H9 (cell line): ENCODE results near the gene ANKRD16. TPM values are rescaled to one million over a fixed set of nuclear protein-coding genes. Genes with fewer than 3 reads are reported as not detected.
A peak's percentile ranks its signal among the peaks of the same experiment; 100 is the strongest.

Experiments used
- DNase-seq: peaks from one replicate; pipeline ENCODE4 v3.0.0-alpha.2; 2017
- H2AFZ ChIP-seq: one replicate; pipeline ENCODE4 v1.6.1; 2013; ENCODE audit warnings: mild to moderate bottlenecking, low read length, control low read depth, moderate library complexity
- H2AK5ac ChIP-seq: 2 replicates; pipeline ENCODE4 v1.6.1; 2013; ENCODE audit warnings: low read length, control low read depth, mixed read lengths; ENCODE audit not compliant: insufficient read length
- H2BK120ac ChIP-seq: one replicate; pipeline ENCODE4 v1.6.1; 2013; ENCODE audit warnings: low read depth, mild to moderate bottlenecking, low read length, control low read depth, inconsistent platforms; ENCODE audit not compliant: poor library complexity, severe bottlenecking
- H2BK12ac ChIP-seq: 2 replicates; pipeline ENCODE4 v1.6.1; 2013; ENCODE audit warnings: low read length, control low read depth, mixed read lengths, low read depth; ENCODE audit not compliant: insufficient read length
- H2BK15ac ChIP-seq: 2 replicates; pipeline ENCODE4 v1.6.1; 2013; ENCODE audit warnings: low read depth, low read length, control low read depth
- H2BK20ac ChIP-seq: one replicate; pipeline ENCODE4 v1.6.1; 2013; ENCODE audit warnings: low read depth, mild to moderate bottlenecking, low read length, control low read depth, inconsistent platforms; ENCODE audit not compliant: poor library complexity, severe bottlenecking
- H2BK5ac ChIP-seq: 2 replicates; pipeline ENCODE4 v1.6.1; 2013; ENCODE audit warnings: low read length, control low read depth, mixed read lengths; ENCODE audit not compliant: insufficient read length
- H3K14ac ChIP-seq: 2 replicates; pipeline ENCODE4 v1.6.1; 2013; ENCODE audit warnings: low read length, control low read depth; ENCODE audit not compliant: insufficient read depth
- H3K18ac ChIP-seq: 2 replicates; pipeline ENCODE4 v1.6.1; 2013; ENCODE audit warnings: low read depth, mild to moderate bottlenecking, mixed read lengths, low read length, control low read depth; ENCODE audit not compliant: insufficient read length
- H3K23ac ChIP-seq: 2 replicates; pipeline ENCODE4 v1.6.1; 2013; ENCODE audit warnings: low read length, control low read depth, mixed read lengths, low read depth; ENCODE audit not compliant: insufficient read length
- H3K23me2 ChIP-seq: 2 replicates; pipeline ENCODE4 v1.6.1; 2013; ENCODE audit warnings: low read depth, mild to moderate bottlenecking, mixed read lengths, low read length, control low read depth; ENCODE audit not compliant: insufficient read length, poor library complexity, severe bottlenecking
- H3K27ac ChIP-seq: 2 replicates; pipeline ENCODE4 v1.5.1; 2013; ENCODE audit warnings: low read length, control low read depth, mixed read lengths, low read depth; ENCODE audit not compliant: insufficient read length
- H3K27me3 ChIP-seq: 2 replicates; pipeline ENCODE4 v1.6.1; 2013; ENCODE audit warnings: low read length, control low read depth, inconsistent platforms; ENCODE audit not compliant: insufficient read depth
- H3K4ac ChIP-seq: 2 replicates; pipeline ENCODE4 v1.6.1; 2013; ENCODE audit warnings: low read depth, mild to moderate bottlenecking, control low read depth, inconsistent platforms, low read length, moderate library complexity
- H3K4me1 ChIP-seq: 2 replicates; pipeline ENCODE4 v1.6.1; 2013; ENCODE audit warnings: low read length, control low read depth, inconsistent platforms; ENCODE audit not compliant: insufficient read depth
- H3K4me2 ChIP-seq: 2 replicates; pipeline ENCODE4 v1.6.1; 2013; ENCODE audit warnings: low read length, control low read depth, mixed read lengths; ENCODE audit not compliant: insufficient read length, insufficient read depth
- H3K56ac ChIP-seq: 2 replicates; pipeline ENCODE4 v1.6.1; 2013; ENCODE audit warnings: low read depth, mild to moderate bottlenecking, mixed read lengths, low read length, control low read depth; ENCODE audit not compliant: insufficient read length
- H3K79me1 ChIP-seq: 2 replicates; pipeline ENCODE4 v1.6.1; 2013; ENCODE audit warnings: low read depth, mild to moderate bottlenecking, moderate library complexity, low read length, control low read depth, inconsistent platforms; ENCODE audit not compliant: insufficient read depth, poor library complexity, severe bottlenecking
- H3K79me2 ChIP-seq: 2 replicates; pipeline ENCODE4 v1.6.1; 2013; ENCODE audit warnings: low read length, control low read depth, inconsistent platforms; ENCODE audit not compliant: insufficient read depth
- H3K9ac ChIP-seq: 2 replicates; pipeline ENCODE4 v1.6.1; 2013; ENCODE audit warnings: low read length, control low read depth, mixed read lengths; ENCODE audit not compliant: insufficient read length; ENCODE audit errors: extremely low read depth
- H3K9me3 ChIP-seq: one replicate; pipeline ENCODE4 v1.6.1; 2013; ENCODE audit warnings: low read depth, low read length, inconsistent platforms; ENCODE audit not compliant: control insufficient read depth
- H3T11ph ChIP-seq: one replicate; pipeline ENCODE4 v1.6.1; 2013; ENCODE audit warnings: mild to moderate bottlenecking, low read length, control low read depth, inconsistent platforms
- H4K20me1 ChIP-seq: one replicate; pipeline ENCODE4 v1.6.1; 2013; ENCODE audit not compliant: control insufficient read depth, insufficient read length, insufficient read depth
- H4K5ac ChIP-seq: 2 replicates; pipeline ENCODE4 v1.6.1; 2013; ENCODE audit warnings: low read depth, mild to moderate bottlenecking, mixed read lengths, low read length, control low read depth; ENCODE audit not compliant: insufficient read length
- H4K8ac ChIP-seq: replicated peaks from 2 replicates; pipeline ENCODE4 v1.6.1; 2013; ENCODE audit warnings: low read length, control low read depth, mixed read lengths, low read depth; ENCODE audit not compliant: insufficient read length
- H4K91ac ChIP-seq: 2 replicates; pipeline ENCODE4 v1.6.1; 2013; ENCODE audit warnings: low read depth, mild to moderate bottlenecking, moderate library complexity, mixed read lengths, low read length, control low read depth; ENCODE audit not compliant: insufficient read length
- H3K27ac Mint-ChIP-seq, 3 experiments: 2 replicates in 2 of 3; 3 replicates in 1 of 3; pipeline ENCODE4 v1.8.0; 2020 to 2021; ENCODE audit warnings: mixed read lengths in 3 of 3, mild to moderate bottlenecking in 1 of 3, moderate library complexity in 1 of 3
- H3K27me3 Mint-ChIP-seq: 2 replicates; pipeline ENCODE4 v1.8.0; 2021; ENCODE audit warnings: low read depth, mild to moderate bottlenecking, moderate library complexity, mixed read lengths
- H3K36me3 Mint-ChIP-seq, 3 experiments: 2 replicates in 2 of 3; 3 replicates in 1 of 3; pipeline ENCODE4 v1.8.0; 2020 to 2021; ENCODE audit warnings: low read depth in 3 of 3, mixed read lengths in 3 of 3; ENCODE audit not compliant: insufficient read depth in 1 of 3
- H3K4me1 Mint-ChIP-seq, 2 experiments: 2 replicates each; pipeline ENCODE4 v1.8.0; 2020; ENCODE audit warnings: mixed read lengths in 2 of 2
- H3K4me3 Mint-ChIP-seq, 2 experiments: 2 replicates in 1 of 2; 3 replicates in 1 of 2; pipeline ENCODE4 v1.8.0; 2020 to 2021; ENCODE audit warnings: mild to moderate bottlenecking in 2 of 2, mixed read lengths in 2 of 2, moderate library complexity in 1 of 2
- H3K9me3 Mint-ChIP-seq, 2 experiments: 2 replicates in 1 of 2; 3 replicates in 1 of 2; pipeline ENCODE4 v1.8.0; 2020; ENCODE audit warnings: mild to moderate bottlenecking in 2 of 2, mixed read lengths in 2 of 2, moderate library complexity in 1 of 2
- CTCF ChIP-seq: fragments of 200-600 bp; sonication (generic); conservative IDR thresholded peaks from 3 replicates; pipeline ENCODE4 v1.8.0; 2021; ENCODE audit warnings: antibody characterized with exemption, mild to moderate bottlenecking
- WGBS: extraction: QIAGEN DNeasy Blood & Tissue Kit; methylation state at CpG from one replicate; pipeline ENCODE4 v1.1.7; 2013; ENCODE audit warnings: missing lambda C conversion rate, low lambda C conversion rate, mixed read lengths; ENCODE audit not compliant: insufficient read length; ENCODE audit errors: extremely low coverage; 5-methylcytosine and 5-hydroxymethylcytosine counted together
- total RNA-seq: library from RNA; stranded (reverse); gene quantifications from 2 replicates; pipeline ENCODE4 v1.2.1, GENCODE V29; 2021

The ANKRD16 gene
- total RNA-seq, 1 experiment from 2014 or later = 11.4 TPM

DNA sequence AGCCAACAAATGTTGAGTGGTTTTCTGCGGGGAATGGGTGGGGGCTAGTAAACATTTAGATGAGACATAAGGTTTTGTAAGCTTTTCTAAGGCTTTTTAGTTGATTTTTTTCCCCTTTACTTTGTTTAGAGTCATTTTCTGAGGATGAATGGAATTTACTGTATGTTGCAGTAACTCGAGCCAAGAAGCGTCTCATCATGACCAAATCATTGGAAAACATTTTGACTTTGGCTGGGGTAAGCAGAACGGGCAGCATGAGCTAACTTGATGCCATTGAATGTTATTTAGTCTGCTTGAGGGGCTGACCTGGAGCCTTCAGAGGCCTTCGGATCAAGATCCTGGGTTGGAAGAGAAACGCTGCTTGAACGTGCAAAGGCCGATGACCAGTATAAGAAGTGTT, 37.6 kb upstream of the ANKRD16 start:
- Histone ChIP-seq H2BK20ac (no peak overlapping the region), H4K91ac (no peak overlapping the region), H3K4me1 (no peaks in the 10 kb centered on the region), H3K4me2 (no peak overlapping the region), H3K27me3 (no peaks in the 10 kb centered on the region), H2BK15ac (no peak overlapping the region), H3K14ac (no peak overlapping the region), H2BK120ac (no peak overlapping the region), H3K18ac (no peak overlapping the region), H3K9ac (no peak overlapping the region), H4K20me1 (no peaks in the 10 kb centered on the region), H3K79me2 (no peaks in the 10 kb centered on the region), H3K4ac (no peak overlapping the region), H2BK5ac (no peak overlapping the region), H3K27ac (no peak overlapping the region), H2AK5ac (no peak overlapping the region), H3T11ph (no peak overlapping the region), H3K9me3 (no peaks in the 10 kb centered on the region), H2AFZ (no peak overlapping the region), H3K23ac (no peak overlapping the region), H3K79me1 (no peaks in the 10 kb centered on the region), H4K5ac (no peak overlapping the region), H3K56ac (no peak overlapping the region), H3K23me2 (no peaks in the 10 kb centered on the region), H4K8ac (no peak overlapping the region), H2BK12ac (no peak overlapping the region)
- H3K36me3 Mint-ChIP-seq = peaks cover 45 to 98% (median 86%) of the 10 kb centered on the region in 3 experiments; a peak in 6 of 7 replicates
- H3K27me3 Mint-ChIP-seq = no peaks in the 10 kb centered on the region
- no peak overlapping the region for H3K4me3 Mint-ChIP-seq
- no peaks in the 10 kb centered on the region for H3K9me3 Mint-ChIP-seq
- no peak for TF ChIP-seq CTCF
- H3K27ac Mint-ChIP-seq = 0 out of 7 replicates have a peak overlapping the region, but pooled peaks of 1 of the 3 experiments have one; percentile 14
- DNase-seq = no peak
- no CpG with 5 or more reads among the region's 8 CpGs for WGBS
- H3K4me1 Mint-ChIP-seq = no peaks in the 10 kb centered on the region
